Effector memory CD8-positive, alpha-beta T cell (primary cell): Measurements from ENCODE around the gene ACSS3.

Source experiments
- ATAC-seq: fragments of 150-1000 bp; cut with Tn5 transposase; replicated peaks from 2 replicates; pipeline ENCODE4 v1.10.0; 2021; ENCODE audit warnings: mild to moderate bottlenecking, moderate library complexity
- DNase-seq, 3 experiments: peaks; one replicate each; pipeline ENCODE4 v3.0.0; 2021
- H3K27ac Mint-ChIP-seq, 2 donors: one replicate each; pipeline ENCODE4 v1.8.0; 2022; ENCODE audit warnings: mild to moderate bottlenecking in 2 of 2, mixed read lengths in 2 of 2, moderate library complexity in 2 of 2
- H3K27me3 Mint-ChIP-seq, 2 donors: one replicate each; pipeline ENCODE4 v1.8.0; 2022; ENCODE audit warnings: mixed read lengths in 2 of 2
- H3K36me3 Mint-ChIP-seq: one replicate; pipeline ENCODE4 v1.8.0; 2022; ENCODE audit warnings: mild to moderate bottlenecking, moderate library complexity, mixed read lengths; ENCODE audit not compliant: insufficient read depth
- H3K4me1 Mint-ChIP-seq, 2 donors: one replicate each; pipeline ENCODE4 v1.8.0; 2022; ENCODE audit warnings: low read depth in 2 of 2, mixed read lengths in 2 of 2
- H3K4me3 Mint-ChIP-seq, 2 donors: one replicate each; pipeline ENCODE4 v1.8.0; 2022; ENCODE audit warnings: mild to moderate bottlenecking in 2 of 2, mixed read lengths in 2 of 2, moderate library complexity in 2 of 2
- H3K9me3 Mint-ChIP-seq, 2 donors: one replicate each; pipeline ENCODE4 v1.8.0; 2022; ENCODE audit warnings: mixed read lengths in 2 of 2

Gene ACSS3

GRCh38 chr12:81123611-81124010 lies 45.7 kb downstream of the ACSS3 start:
- Mint-ChIP-seq H3K36me3 (no peaks in the 10 kb centered on the region), H3K4me3 (no peak overlapping the region)

GRCh38 chr12:81125691-81126090 lies 47.8 kb downstream of the ACSS3 start:
- Mint-ChIP-seq H3K36me3 (no peaks in the 10 kb centered on the region), H3K4me3 (no peak overlapping the region), H3K9me3 (peaks cover 11 to 18% of the 10 kb centered on the region in 2 donors), H3K27ac (no peak overlapping the region), H3K27me3 (no peaks in the 10 kb centered on the region), H3K4me1 (no peaks in the 10 kb centered on the region)
- ATAC-seq (no peak), DNase-seq (no peak)

More at GRCh38 chr12:81123611-81124010, 45.7 kb downstream of the ACSS3 start:
- ATAC-seq (no peak), DNase-seq (no peak)
- Mint-ChIP-seq H3K4me1 (no peaks in the 10 kb centered on the region), H3K27ac (no peak overlapping the region), H3K9me3 (peaks cover 13 to 25% of the 10 kb centered on the region in 2 donors), H3K27me3 (no peaks in the 10 kb centered on the region)

GRCh38 chr12:81128930-81129554 lies 51.2 kb downstream of the ACSS3 start:
- Mint-ChIP-seq H3K27me3 (no peaks in the 10 kb centered on the region), H3K9me3 (peaks cover 10 to 15% of the 10 kb centered on the region in 2 donors), H3K36me3 (no peaks in the 10 kb centered on the region), H3K27ac (no peak overlapping the region), H3K4me3 (no peak overlapping the region), H3K4me1 (no peaks in the 10 kb centered on the region)
- ATAC-seq (no peak), DNase-seq (no peak)

- ATAC-seq, result no peak
- Mint-ChIP-seq H3K36me3 (no peaks in the 10 kb centered on the region), H3K4me3 (no peak overlapping the region)
These were observed 58.6 kb downstream of the ACSS3 start for GRCh38 chr12:81136519-81136918.

GRCh38 chr12:81137801-81138200 lies 59.9 kb downstream of the ACSS3 start:
- Mint-ChIP-seq H3K4me3 (no peak overlapping the region), H3K27me3 (no peaks in the 10 kb centered on the region), H3K36me3 (no peaks in the 10 kb centered on the region), H3K27ac (no peak overlapping the region), H3K9me3 (peaks cover 0 to 5% of the 10 kb centered on the region in 2 donors), H3K4me1 (no peaks in the 10 kb centered on the region)
- no peak for ATAC-seq
- DNase-seq, result no peak

More at GRCh38 chr12:81136519-81136918, 58.6 kb downstream of the ACSS3 start:
- H3K9me3 Mint-ChIP-seq, result peaks cover 0 to 5% of the 10 kb centered on the region in 2 donors
- H3K4me1 Mint-ChIP-seq, result no peaks in the 10 kb centered on the region
- DNase-seq, result no peak
- no peaks in the 10 kb centered on the region for H3K27me3 Mint-ChIP-seq
- no peak overlapping the region for H3K27ac Mint-ChIP-seq

- H3K27ac Mint-ChIP-seq, result no peak overlapping the region
- DNase-seq, result no peak
- peaks cover 5 to 7% of the 10 kb centered on the region in 2 donors for H3K9me3 Mint-ChIP-seq
- H3K27me3 Mint-ChIP-seq, result no peaks in the 10 kb centered on the region
- H3K4me3 Mint-ChIP-seq, result no peak overlapping the region
- no peak for ATAC-seq
- no peaks in the 10 kb centered on the region for H3K4me1 Mint-ChIP-seq
- no peaks in the 10 kb centered on the region for H3K36me3 Mint-ChIP-seq
These were observed 63.3 kb downstream of the ACSS3 start for GRCh38 chr12:81141217-81141616.

GRCh38 chr12:81143057-81143456 lies 65.2 kb downstream of the ACSS3 start:
- H3K27ac Mint-ChIP-seq, result no peak overlapping the region

GRCh38 chr12:81146228-81147225 lies 68.6 kb downstream of the ACSS3 start:
- Mint-ChIP-seq H3K9me3 (peaks cover 3 to 7% of the 10 kb centered on the region in 2 donors), H3K27me3 (no peaks in the 10 kb centered on the region), H3K4me1 (no peaks in the 10 kb centered on the region), H3K36me3 (no peaks in the 10 kb centered on the region), H3K4me3 (no peak overlapping the region), H3K27ac (no peak overlapping the region)
- DNase-seq, result no peak
- no peak for ATAC-seq

More at GRCh38 chr12:81143057-81143456, 65.2 kb downstream of the ACSS3 start:
- Mint-ChIP-seq H3K4me1 (no peaks in the 10 kb centered on the region), H3K36me3 (no peaks in the 10 kb centered on the region), H3K4me3 (no peak overlapping the region), H3K9me3 (peaks cover 0 to 7% of the 10 kb centered on the region in 2 donors), H3K27me3 (no peaks in the 10 kb centered on the region)
- ATAC-seq, result no peak
- DNase-seq, result no peak

GRCh38 chr12:81147292-81147919 lies 69.5 kb downstream of the ACSS3 start:
- DNase-seq, result no peak
- H3K27ac Mint-ChIP-seq, result no peak overlapping the region
- no peaks in the 10 kb centered on the region for H3K27me3 Mint-ChIP-seq
- peaks cover 3 to 7% of the 10 kb centered on the region in 2 donors for H3K9me3 Mint-ChIP-seq
- no peaks in the 10 kb centered on the region for H3K4me1 Mint-ChIP-seq
- H3K36me3 Mint-ChIP-seq, result no peaks in the 10 kb centered on the region
- H3K4me3 Mint-ChIP-seq, result no peak overlapping the region
- ATAC-seq, result no peak

GRCh38 chr12:81150382-81150781 lies 72.5 kb downstream of the ACSS3 start:
- Mint-ChIP-seq H3K36me3 (no peaks in the 10 kb centered on the region), H3K27me3 (no peaks in the 10 kb centered on the region), H3K4me1 (no peaks in the 10 kb centered on the region), H3K27ac (no peak overlapping the region), H3K9me3 (peaks cover 3% of the 10 kb centered on the region in 2 donors), H3K4me3 (no peak overlapping the region)
- ATAC-seq, result no peak
- no peak for DNase-seq

- DNase-seq (no peak), ATAC-seq (no peak)
- Mint-ChIP-seq H3K36me3 (no peaks in the 10 kb centered on the region), H3K4me3 (no peak overlapping the region), H3K27me3 (no peaks in the 10 kb centered on the region), H3K27ac (no peak overlapping the region), H3K4me1 (no peaks in the 10 kb centered on the region), H3K9me3 (peaks cover 5 to 7% of the 10 kb centered on the region in 2 donors)
These were observed 82.0 kb downstream of the ACSS3 start for GRCh38 chr12:81159856-81160255.

GRCh38 chr12:81161680-81162079 lies 83.8 kb downstream of the ACSS3 start:
- Mint-ChIP-seq H3K27me3 (no peaks in the 10 kb centered on the region), H3K4me3 (no peak overlapping the region), H3K9me3 (peaks cover 9 to 14% of the 10 kb centered on the region in 2 donors), H3K4me1 (no peaks in the 10 kb centered on the region), H3K27ac (no peak overlapping the region), H3K36me3 (no peaks in the 10 kb centered on the region)
- ATAC-seq (no peak), DNase-seq (no peak)

- Mint-ChIP-seq H3K27ac (no peak overlapping the region), H3K27me3 (no peaks in the 10 kb centered on the region), H3K36me3 (no peaks in the 10 kb centered on the region), H3K4me1 (no peaks in the 10 kb centered on the region), H3K9me3 (peaks cover 9 to 14% of the 10 kb centered on the region in 2 donors), H3K4me3 (no peak overlapping the region)
- DNase-seq, result no peak
- ATAC-seq, result no peak
These were observed 84.7 kb downstream of the ACSS3 start for GRCh38 chr12:81162391-81163136.
